ENCODE data around the gene PRICKLE3. TPM values are rescaled to one million over a fixed set of nuclear protein-coding genes. Genes with fewer than 3 reads are reported as not detected.

The PRICKLE3 gene
- 1 to 10 TPM; 5.0 to 9.6 TPM for total RNA-seq

DNA sequence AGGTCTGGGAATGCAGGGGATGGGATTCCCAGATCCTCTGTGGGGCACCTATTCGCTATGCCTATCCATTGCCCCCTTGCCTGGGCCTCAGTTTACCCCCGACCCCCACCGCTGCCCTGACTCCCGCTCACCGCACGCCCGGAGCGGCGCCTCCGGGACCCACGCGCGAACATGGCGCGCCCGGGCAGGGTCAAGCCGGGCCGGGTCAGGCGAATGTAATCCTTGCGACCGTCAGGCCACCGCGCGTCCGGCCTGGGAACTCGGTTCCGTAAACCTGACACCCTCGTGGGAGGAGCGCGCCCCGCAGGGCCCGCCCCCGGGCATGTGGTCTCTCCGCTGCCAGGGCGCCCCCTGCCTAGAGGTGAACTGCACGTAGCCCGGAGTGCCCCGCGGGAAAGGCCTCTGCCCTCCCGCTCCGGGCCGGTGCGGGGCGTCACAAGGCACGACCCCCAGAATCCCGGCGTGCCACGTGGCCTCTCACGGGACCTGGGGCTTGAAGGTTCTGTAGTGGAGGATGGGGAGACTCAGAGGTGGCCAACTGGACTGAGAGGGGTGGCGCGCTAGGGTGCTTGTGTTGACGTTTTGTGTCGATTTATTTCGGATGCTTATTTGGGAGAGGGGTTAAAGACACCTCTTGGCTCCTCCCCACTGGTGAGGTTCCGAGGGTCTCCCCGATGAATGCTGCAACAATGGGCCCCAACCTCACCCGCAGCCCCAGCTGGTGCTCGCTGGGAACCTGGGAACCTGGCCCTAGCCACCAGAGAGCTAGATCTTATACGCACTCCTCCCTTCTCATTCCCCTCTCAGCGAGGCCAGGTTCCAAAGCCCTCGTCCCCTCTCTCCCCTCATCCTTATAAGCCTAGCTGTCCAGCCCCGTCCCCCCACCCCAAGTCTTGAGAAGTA, at the start of gene PRICKLE3:
Gene PRICKLE3 (minus strand): TSS at position 249 of the 903 bp plus-strand sequence. CDS start 76 bp downstream, at position 173.

GRCh38 chrX:49233176-49233575, 47.0 kb upstream of the PRICKLE3 start, which contains the start of gene CACNA1F:
TSS of gene CACNA1F (minus strand) at chrX:49233340. CDS start at chrX:49233309, 31 bp downstream.

GRCh38 chrX:49199906-49200771, 14.0 kb upstream of the PRICKLE3 start, which contains the start of gene SYP:
TSS of gene SYP (minus strand) at chrX:49200193. CDS start at chrX:49200186, 7 bp downstream.

GRCh38 chrX:49171752-49172279, 14.4 kb downstream of the PRICKLE3 start, which contains the start of gene PLP2:
TSS of gene PLP2 (plus strand) at chrX:49171898. CDS start at chrX:49172001, 103 bp downstream.

GRCh38 chrX:49162620-49163019, 23.6 kb downstream of the PRICKLE3 start, which contains the start of gene MAGIX:
TSS of gene MAGIX (plus strand) at chrX:49162758. CDS start at chrX:49162890, 132 bp downstream.

Small RNA genes within 50 kb of the gene (small RNA-seq; reads per million reads assigned to genes)
- gene RN7SL262P: 0 reads per million in 2 donors

Other genes with a start within 250 kb of the PRICKLE3 start
- gene OTUD5, start 228.8 kb downstream of the PRICKLE3 start, total RNA-seq: 10 to 100 TPM; 24.0 to 28.9 TPM
- gene KCND1, start 214.5 kb downstream of the PRICKLE3 start, total RNA-seq: under 1 TPM; 0.34 to 1.00 TPM
- 10 to 100 TPM; 13.4 to 16.3 TPM for gene GRIPAP1, start 184.1 kb downstream of the PRICKLE3 start, total RNA-seq
- 10 to 100 TPM; 24.1 to 25.3 TPM for gene TFE3, start 143.0 kb downstream of the PRICKLE3 start, total RNA-seq
- gene CCDC120, start 127.4 kb downstream of the PRICKLE3 start, total RNA-seq: 1 to 10 TPM in 1 of 2 donors, under 1 TPM in 1; 0.69 to 1.3 TPM
- 1 to 10 TPM; 7.7 to 7.9 TPM for gene PRAF2, start 112.4 kb downstream of the PRICKLE3 start, total RNA-seq
- 10 to 100 TPM; 44.3 to 47.8 TPM for gene WDR45, start 106.5 kb downstream of the PRICKLE3 start, total RNA-seq
- gene GPKOW, start 62.6 kb downstream of the PRICKLE3 start, total RNA-seq: 10 to 100 TPM; 12.7 to 16.0 TPM
- gene MAGIX, start 23.6 kb downstream of the PRICKLE3 start, total RNA-seq: 1 to 10 TPM; 1.7 to 3.1 TPM
- 10 to 100 TPM; 28.9 to 57.6 TPM for gene PLP2, start 14.5 kb downstream of the PRICKLE3 start, total RNA-seq
- gene SYP, start 13.8 kb upstream of the PRICKLE3 start, total RNA-seq: 1 to 10 TPM; 1.3 to 2.1 TPM
- gene CACNA1F, start 47.0 kb upstream of the PRICKLE3 start, total RNA-seq: under 1 TPM in 1 of 2 donors, not detected in 1; under 0.01 TPM
- 10 to 100 TPM; 16.0 to 18.6 TPM for gene CCDC22, start 49.1 kb upstream of the PRICKLE3 start, total RNA-seq
- gene FOXP3, start 78.3 kb upstream of the PRICKLE3 start, total RNA-seq: under 1 TPM in 1 of 2 donors, not detected in 1; 0.34 TPM
- gene PPP1R3F, start 83.4 kb upstream of the PRICKLE3 start, total RNA-seq: 1 to 10 TPM; 6.9 to 7.3 TPM
- gene GAGE10, start 117.3 kb upstream of the PRICKLE3 start, total RNA-seq: not detected
- gene GAGE12J, start 135.7 kb upstream of the PRICKLE3 start, total RNA-seq: not detected
- gene GAGE13, start 145.2 kb upstream of the PRICKLE3 start, total RNA-seq: not detected